Fibroblast of lung (primary cell): Measurements from ENCODE around the gene ALDH1L2.

Experiments
- EZH2 ChIP-seq: IDR thresholded peaks from 2 replicates; pipeline ENCODE4 v1.5.1; 2012; ENCODE audit warnings: low read length, control low read depth, mild to moderate bottlenecking; ENCODE audit errors: missing control alignments
- TF ChIP-seq, protein P1 (sequence below), 2 donors: IDR thresholded peaks in 1 of 2; conservative IDR thresholded peaks in 1 of 2; 1 replicate in 1 of 2; 2 replicates in 1 of 2; pipeline ENCODE4 v1.5.1; 2011 to 2012; ENCODE audit warnings: low read length in 2 of 2, control low read depth in 1 of 2, inconsistent platforms in 1 of 2, low read depth in 1 of 2, mild to moderate bottlenecking in 1 of 2

DNA sequence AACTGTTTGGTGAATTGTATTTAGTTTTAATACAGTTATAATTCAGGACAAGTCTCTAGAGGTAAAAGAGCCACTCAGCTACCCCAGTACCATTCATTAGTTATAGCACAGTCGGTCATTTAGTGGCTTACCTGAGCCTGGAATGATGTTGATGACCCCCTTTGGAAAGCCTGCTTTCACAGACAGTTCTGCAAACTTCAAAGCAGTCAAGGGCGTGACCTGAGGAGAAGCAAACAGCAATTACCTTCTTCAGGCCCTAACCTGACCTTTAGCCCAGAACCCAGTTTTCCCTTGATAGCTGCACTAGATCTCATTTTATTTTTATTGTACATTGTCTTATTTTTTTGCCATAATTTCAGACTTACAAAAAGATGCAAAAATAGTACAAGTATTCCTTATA, 43.8 kb downstream of the ALDH1L2 start:
- TF ChIP-seq, protein P1, sequence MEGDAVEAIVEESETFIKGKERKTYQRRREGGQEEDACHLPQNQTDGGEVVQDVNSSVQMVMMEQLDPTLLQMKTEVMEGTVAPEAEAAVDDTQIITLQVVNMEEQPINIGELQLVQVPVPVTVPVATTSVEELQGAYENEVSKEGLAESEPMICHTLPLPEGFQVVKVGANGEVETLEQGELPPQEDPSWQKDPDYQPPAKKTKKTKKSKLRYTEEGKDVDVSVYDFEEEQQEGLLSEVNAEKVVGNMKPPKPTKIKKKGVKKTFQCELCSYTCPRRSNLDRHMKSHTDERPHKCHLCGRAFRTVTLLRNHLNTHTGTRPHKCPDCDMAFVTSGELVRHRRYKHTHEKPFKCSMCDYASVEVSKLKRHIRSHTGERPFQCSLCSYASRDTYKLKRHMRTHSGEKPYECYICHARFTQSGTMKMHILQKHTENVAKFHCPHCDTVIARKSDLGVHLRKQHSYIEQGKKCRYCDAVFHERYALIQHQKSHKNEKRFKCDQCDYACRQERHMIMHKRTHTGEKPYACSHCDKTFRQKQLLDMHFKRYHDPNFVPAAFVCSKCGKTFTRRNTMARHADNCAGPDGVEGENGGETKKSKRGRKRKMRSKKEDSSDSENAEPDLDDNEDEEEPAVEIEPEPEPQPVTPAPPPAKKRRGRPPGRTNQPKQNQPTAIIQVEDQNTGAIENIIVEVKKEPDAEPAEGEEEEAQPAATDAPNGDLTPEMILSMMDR (conservative IDR thresholded peaks at IDR 0.05 in 1 of 2, IDR thresholded peaks at IDR 0.05 in 1 of 2; ENCODE audit: low read depth in 1 of 2, low read length in 2 of 2): no peak
- TF ChIP-seq EZH2: no peak
